Activated T-helper 9 cell treated with anti-CD3 and anti-CD28 coated beads, Interleukin-2, amount 50 U/mL, for 16 hours (primary cell): Measurements from ENCODE around the gene SLC6A8.
A peak's percentile ranks its signal among the peaks of the same experiment; 100 is the strongest.
"Not testable (repeated sequence)": the region's sequence is repeated elsewhere in the genome, so short reads cannot be mapped to it uniquely, and the experiment has no call there.

Source experiments
- DNase-seq: peaks from one replicate; pipeline ENCODE4 v3.0.0-alpha.2; 2020; ENCODE audit warnings: low read depth

SLC6A8 gene

GRCh38 chrX:153708415-153708814 lies 20.7 kb downstream of the SLC6A8 start:
- no peak for DNase-seq

- DNase-seq: no peak
These were observed 22.3 kb downstream of the SLC6A8 start for GRCh38 chrX:153709726-153710674.

- DNase-seq: no peak
These were observed 26.5 kb downstream of the SLC6A8 start for GRCh38 chrX:153714256-153714655.

GRCh38 chrX:153717445-153717844 lies 29.7 kb downstream of the SLC6A8 start:
- DNase-seq: no peak

GRCh38 chrX:153719238-153719637 lies 31.5 kb downstream of the SLC6A8 start:
- DNase-seq: no peak

- no peak for DNase-seq
These were observed 32.0 kb downstream of the SLC6A8 start for GRCh38 chrX:153719701-153720100.

GRCh38 chrX:153722704-153723350 lies 35.1 kb downstream of the SLC6A8 start:
- DNase-seq: no peak

- DNase-seq: peak; percentile 33
These were observed 35.9 kb downstream of the SLC6A8 start for GRCh38 chrX:153723351-153724251.

GRCh38 chrX:153724252-153725038 lies 36.7 kb downstream of the SLC6A8 start, which contains the start of the genes ABCD1 and BCAP31:
Gene ABCD1 (plus strand): TSS chrX:153724856. CDS start chrX:153725267, 411 bp downstream.
Gene BCAP31 (minus strand): TSS chrX:153724387. CDS start chrX:153723244, 1,143 bp downstream.
- peak; percentile 83 for DNase-seq

GRCh38 chrX:153725039-153725831 lies 37.5 kb downstream of the SLC6A8 start:
- DNase-seq: no peak

- no peak for DNase-seq
These were observed 38.1 kb downstream of the SLC6A8 start for GRCh38 chrX:153725832-153726285.

- no peak for DNase-seq
These were observed 38.8 kb downstream of the SLC6A8 start for GRCh38 chrX:153726286-153727122.

- DNase-seq: no peak
These were observed 39.6 kb downstream of the SLC6A8 start for GRCh38 chrX:153727123-153727931.

- DNase-seq: no peak
These were observed 40.4 kb downstream of the SLC6A8 start for GRCh38 chrX:153728095-153728494.

GRCh38 chrX:153728951-153729631 lies 41.4 kb downstream of the SLC6A8 start:
- no peak for DNase-seq

GRCh38 chrX:153730115-153730514 lies 42.4 kb downstream of the SLC6A8 start:
- not testable (repeated sequence) for DNase-seq

GRCh38 chrX:153731117-153731844 lies 43.6 kb downstream of the SLC6A8 start:
- DNase-seq: no peak
